CD14-positive monocyte (primary cell): ENCODE measurements around the gene CDC25B. TPM values are rescaled to one million over a fixed set of nuclear protein-coding genes. Genes with fewer than 3 reads are reported as not detected.
A peak's percentile ranks its signal among the peaks of the same experiment; 100 is the strongest.

Experiments
- DNase-seq, 3 donors: peaks; one replicate each; pipeline ENCODE4 v3.0.0-alpha.2; 2011 to 2022
- H2AFZ ChIP-seq: 2 replicates; pipeline ENCODE4 v1.6.0; 2012; ENCODE audit warnings: mild to moderate bottlenecking, low read depth, low read length, inconsistent platforms; ENCODE audit not compliant: insufficient read depth, poor library complexity, severe bottlenecking
- H3K27ac ChIP-seq, 2 donors: 1 replicate in 1 of 2; 2 replicates in 1 of 2; pipeline ENCODE4 v1.5.1; 2012 to 2013; ENCODE audit warnings: low read length in 2 of 2, control low read depth in 1 of 2, inconsistent platforms in 1 of 2, low read depth in 1 of 2, mild to moderate bottlenecking in 1 of 2
- H3K27me3 ChIP-seq, 2 donors: one replicate each; pipeline versions ENCODE4 v1.6.0 to v1.6.1; 2011 to 2013; ENCODE audit warnings: low read length in 2 of 2; ENCODE audit not compliant: control insufficient read depth in 2 of 2, insufficient read depth in 2 of 2
- H3K36me3 ChIP-seq, 2 donors: replicated peaks in 1 of 2; 1 replicate in 1 of 2; 2 replicates in 1 of 2; pipeline versions ENCODE4 v1.5.1 to v1.6.1; 2012 to 2013; ENCODE audit warnings: low read length in 2 of 2, control low read depth in 1 of 2, inconsistent platforms in 1 of 2, mild to moderate bottlenecking in 1 of 2; ENCODE audit not compliant: insufficient read depth in 2 of 2, control insufficient read depth in 1 of 2
- H3K4me1 ChIP-seq, 2 donors: 1 replicate in 1 of 2; 2 replicates in 1 of 2; pipeline versions ENCODE4 v1.5.1 to v1.6.1; 2012 to 2013; ENCODE audit warnings: low read length in 2 of 2, control low read depth in 1 of 2, inconsistent platforms in 1 of 2, mild to moderate bottlenecking in 1 of 2, moderate library complexity in 1 of 2; ENCODE audit not compliant: insufficient read depth in 2 of 2, control insufficient read depth in 1 of 2
- H3K4me2 ChIP-seq: replicated peaks from 2 replicates; pipeline ENCODE3; 2012; ENCODE audit warnings: low read length, moderate library complexity, mild to moderate bottlenecking; ENCODE audit not compliant: poor library complexity, severe bottlenecking; ENCODE audit errors: extremely low read depth
- H3K4me3 ChIP-seq, 3 experiments: fragments of 200-600 bp in 1 of 3; sonication (generic) in 1 of 3; replicated peaks in 1 of 3; 1 replicate in 2 of 3; 2 replicates in 1 of 3; pipeline ENCODE4 v1.5.1; 2011 to 2013; ENCODE audit warnings: low read length in 3 of 3, mild to moderate bottlenecking in 3 of 3, control low read depth in 2 of 3, low read depth in 2 of 3, inconsistent platforms in 1 of 3, moderate library complexity in 1 of 3
- H3K79me2 ChIP-seq: 2 replicates; pipeline ENCODE4 v1.6.0; 2012; ENCODE audit warnings: mild to moderate bottlenecking, control low read depth, inconsistent platforms, low read length, moderate library complexity; ENCODE audit not compliant: insufficient read depth
- H3K9ac ChIP-seq: 2 replicates; pipeline ENCODE4 v1.6.0; 2017; ENCODE audit warnings: low read length, mild to moderate bottlenecking; ENCODE audit not compliant: insufficient read depth, poor library complexity, severe bottlenecking
- H3K9me3 ChIP-seq, 2 donors: replicated peaks in 1 of 2; 1 replicate in 1 of 2; 2 replicates in 1 of 2; pipeline versions ENCODE4 v1.5.1 to v1.6.1; 2012 to 2013; ENCODE audit warnings: low read length in 2 of 2, control low read depth in 1 of 2; ENCODE audit not compliant: control insufficient read depth in 1 of 2, insufficient read depth in 1 of 2
- H4K20me1 ChIP-seq: 2 replicates; pipeline ENCODE4 v1.6.0; 2012; ENCODE audit warnings: mild to moderate bottlenecking, low read length, control low read depth, moderate library complexity; ENCODE audit not compliant: insufficient read depth
- H3K27ac Mint-ChIP-seq, 7 donors: one replicate each; pipeline ENCODE4 v1.8.0; 2020; ENCODE audit warnings: mild to moderate bottlenecking in 7 of 7, mixed read lengths in 7 of 7, moderate library complexity in 6 of 7, inconsistent platforms in 2 of 7
- H3K27me3 Mint-ChIP-seq, 3 donors: one replicate each; pipeline ENCODE4 v1.8.0; 2021 to 2022; ENCODE audit warnings: low read depth in 3 of 3, mild to moderate bottlenecking in 3 of 3, mixed read lengths in 3 of 3, moderate library complexity in 3 of 3, inconsistent platforms in 1 of 3
- H3K36me3 Mint-ChIP-seq, 2 donors: one replicate each; pipeline ENCODE4 v1.8.0; 2020; ENCODE audit warnings: mixed read lengths in 2 of 2, inconsistent platforms in 1 of 2, mild to moderate bottlenecking in 1 of 2
- H3K4me1 Mint-ChIP-seq: one replicate; pipeline ENCODE4 v1.8.0; 2020; ENCODE audit warnings: mild to moderate bottlenecking, mixed read lengths
- H3K4me3 Mint-ChIP-seq, 2 donors: one replicate each; pipeline ENCODE4 v1.8.0; 2020; ENCODE audit warnings: mild to moderate bottlenecking in 2 of 2, mixed read lengths in 2 of 2, moderate library complexity in 1 of 2
- H3K9me3 Mint-ChIP-seq, 7 donors: one replicate each; pipeline ENCODE4 v1.8.0; 2020 to 2022; ENCODE audit warnings: mixed read lengths in 7 of 7, mild to moderate bottlenecking in 6 of 7, moderate library complexity in 6 of 7, inconsistent platforms in 2 of 7
- WGBS: methylation state at CpG from one replicate; pipeline ENCODE4 v1.1.5; 2013; ENCODE audit warnings: missing lambda C conversion rate; ENCODE audit not compliant: insufficient coverage; 5-methylcytosine and 5-hydroxymethylcytosine counted together
- intact Hi-C, 2 donors: fragments of 100-400 bp; cut with micrococcal nuclease; formaldehyde crosslinking; loops; one replicate each; pipeline versions ENCODE4 v1.15.0 to v1.15.1; 2023
- polyA plus RNA-seq, 3 donors: library from polyadenylated mRNA; depleted of rRNA in 1 of 3; unstranded in 2 of 3; stranded (reverse) in 1 of 3; fragments of 300-500 nt in 2 of 3; fragments of >200 nt in 1 of 3; fragmentation: Illumina TruSeq in 2 of 3; gene quantifications; 1 replicate in 2 of 3; 2 replicates in 1 of 3; pipeline ENCODE4 v1.2.3, GENCODE V29; 2012 to 2021
- TF ChIP-seq, protein P1 (sequence below): fragments of 200-600 bp; IDR thresholded peaks from one replicate; pipeline ENCODE4 v1.8.0; 2022; ENCODE audit warnings: antibody characterized with exemption, mild to moderate bottlenecking

Gene CDC25B
- polyA plus RNA-seq, 3 donors, result 3.6 to 35.6 (median 4.0) TPM

DNA sequence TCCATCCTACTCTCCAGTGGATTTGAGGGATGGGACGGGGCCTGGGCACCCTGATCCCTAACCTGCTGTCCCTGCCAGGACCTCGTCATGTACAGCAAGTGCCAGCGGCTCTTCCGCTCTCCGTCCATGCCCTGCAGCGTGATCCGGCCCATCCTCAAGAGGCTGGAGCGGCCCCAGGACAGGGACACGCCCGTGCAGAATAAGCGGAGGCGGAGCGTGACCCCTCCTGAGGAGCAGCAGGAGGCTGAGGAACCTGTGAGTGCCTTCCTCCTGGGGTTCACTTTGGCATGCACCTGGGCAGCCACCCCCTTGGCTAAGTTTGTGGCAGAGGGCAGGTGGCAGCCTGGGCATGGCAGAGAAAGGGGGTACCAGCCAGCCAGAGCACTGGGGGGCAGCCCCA, 5.7 kb downstream of the CDC25B start:
- H3K27ac ChIP-seq, result no peak overlapping the region
- Mint-ChIP-seq H3K9me3 (no peaks in the 10 kb centered on the region), H3K4me3 (no peak overlapping the region), H3K27me3 (peaks cover 0 to 4% (median 0%) of the 10 kb centered on the region in 3 donors), H3K36me3 (peaks cover 39 to 55% of the 10 kb centered on the region in 2 donors), H3K27ac (no peak overlapping the region), H3K4me1 (peaks cover 70% of the 10 kb centered on the region)
- 97% methylated on average over 13 of the region's 13 CpGs for WGBS
- no peak overlapping the region for H3K4me2 ChIP-seq
- DNase-seq, result no peak
- H3K79me2 ChIP-seq, result peaks cover 39% of the 10 kb centered on the region
- H3K27me3 ChIP-seq, result no peaks in the 10 kb centered on the region
- peaks cover 60 to 79% of the 10 kb centered on the region in 2 donors for H3K4me1 ChIP-seq
- intact Hi-C loops, result no loop called here
- H3K36me3 ChIP-seq, result peaks cover 10 to 62% of the 10 kb centered on the region in 2 donors
- H4K20me1 ChIP-seq, result no peaks in the 10 kb centered on the region
- H3K9ac ChIP-seq, result no peak overlapping the region
- TF ChIP-seq, protein P1, sequence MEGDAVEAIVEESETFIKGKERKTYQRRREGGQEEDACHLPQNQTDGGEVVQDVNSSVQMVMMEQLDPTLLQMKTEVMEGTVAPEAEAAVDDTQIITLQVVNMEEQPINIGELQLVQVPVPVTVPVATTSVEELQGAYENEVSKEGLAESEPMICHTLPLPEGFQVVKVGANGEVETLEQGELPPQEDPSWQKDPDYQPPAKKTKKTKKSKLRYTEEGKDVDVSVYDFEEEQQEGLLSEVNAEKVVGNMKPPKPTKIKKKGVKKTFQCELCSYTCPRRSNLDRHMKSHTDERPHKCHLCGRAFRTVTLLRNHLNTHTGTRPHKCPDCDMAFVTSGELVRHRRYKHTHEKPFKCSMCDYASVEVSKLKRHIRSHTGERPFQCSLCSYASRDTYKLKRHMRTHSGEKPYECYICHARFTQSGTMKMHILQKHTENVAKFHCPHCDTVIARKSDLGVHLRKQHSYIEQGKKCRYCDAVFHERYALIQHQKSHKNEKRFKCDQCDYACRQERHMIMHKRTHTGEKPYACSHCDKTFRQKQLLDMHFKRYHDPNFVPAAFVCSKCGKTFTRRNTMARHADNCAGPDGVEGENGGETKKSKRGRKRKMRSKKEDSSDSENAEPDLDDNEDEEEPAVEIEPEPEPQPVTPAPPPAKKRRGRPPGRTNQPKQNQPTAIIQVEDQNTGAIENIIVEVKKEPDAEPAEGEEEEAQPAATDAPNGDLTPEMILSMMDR, result no peak
- H3K9me3 ChIP-seq, result no peaks in the 10 kb centered on the region
- H2AFZ ChIP-seq, result no peak overlapping the region
- no peak overlapping the region for H3K4me3 ChIP-seq

DNA sequence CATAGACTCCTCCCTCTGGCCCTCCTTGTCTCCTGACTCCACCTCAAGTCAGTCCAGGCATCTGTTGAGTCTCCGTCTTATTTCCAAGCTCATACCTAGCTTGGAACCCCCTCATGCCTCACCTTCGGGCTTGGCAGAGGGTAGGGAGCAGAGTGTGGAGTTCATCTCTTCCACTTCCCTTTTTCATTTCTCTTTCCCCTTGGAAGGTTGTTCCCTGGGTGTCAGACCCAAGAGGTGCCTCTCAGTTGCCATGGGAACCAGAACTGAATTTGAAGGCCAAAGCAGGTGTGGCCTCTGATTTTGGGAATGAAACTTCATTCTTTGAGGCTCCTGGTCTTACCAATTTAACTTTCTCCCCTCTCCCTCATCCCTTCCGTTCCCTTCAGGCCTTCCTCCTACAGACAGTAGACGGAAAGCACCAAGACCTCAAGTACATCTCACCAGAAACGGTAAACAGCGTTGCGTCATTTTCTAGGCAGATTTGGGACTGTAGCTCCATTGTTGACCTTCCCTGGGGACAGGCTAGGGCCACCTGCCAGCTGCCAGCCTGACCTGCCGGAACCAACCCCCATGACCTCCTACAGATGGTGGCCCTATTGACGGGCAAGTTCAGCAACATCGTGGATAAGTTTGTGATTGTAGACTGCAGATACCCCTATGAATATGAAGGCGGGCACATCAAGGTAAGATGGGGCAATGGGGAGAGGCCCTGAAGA, 6.6 kb downstream of the CDC25B start:
- Mint-ChIP-seq H3K27me3 (peaks cover 0 to 4% (median 0%) of the 10 kb centered on the region in 3 donors), H3K27ac (peak overlapping the region; percentile 31 to 81 (median 66)), H3K36me3 (peaks cover 37 to 55% of the 10 kb centered on the region in 2 donors), H3K4me1 (peaks cover 70% of the 10 kb centered on the region), H3K9me3 (peaks cover 0 to 2% (median 0%) of the 10 kb centered on the region in 7 donors), H3K4me3 (peak overlapping the region in 1 of 2 donors; percentile 63)
- TF ChIP-seq, protein P1, result no peak
- Histone ChIP-seq H3K36me3 (peaks cover 10 to 62% of the 10 kb centered on the region in 2 donors), H3K9ac (no peak overlapping the region), H3K4me2 (no peak overlapping the region), H3K9me3 (no peaks in the 10 kb centered on the region), H3K27ac (peak overlapping the region in 1 of 2 donors; percentile 39), H3K79me2 (peaks cover 31% of the 10 kb centered on the region), H3K4me3 (no peak overlapping the region), H3K27me3 (no peaks in the 10 kb centered on the region), H2AFZ (no peak overlapping the region), H3K4me1 (peaks cover 60 to 79% of the 10 kb centered on the region in 2 donors), H4K20me1 (no peaks in the 10 kb centered on the region)
- no peak for DNase-seq
- 62% methylated on average over 7 of the region's 11 CpGs for WGBS
- intact Hi-C loops, result no loop called here
